Measurements from ENCODE around the gene HERC5. TPM values are rescaled to one million over a fixed set of nuclear protein-coding genes. Genes with fewer than 3 reads are reported as not detected.

The HERC5 gene
- total and polyA plus RNA-seq, 4 donors, result 3.9 to 7.8 (median 5.4) TPM

GRCh38 chr4:88516746-88517145, 59.8 kb downstream of the HERC5 start:
- no peak for TF ChIP-seq CTCF (IDR thresholded peaks at IDR 0.05; ENCODE audit: control extremely low read depth, extremely low read depth)
- no peak overlapping the region for H3K27ac ChIP-seq (ENCODE audit: low read depth in 1 of 2, low read length in 1 of 2)
- WGBS, 2 donors, result 94 to 95% methylated on average over 3 of the region's 3 CpGs
- no peak for ATAC-seq (ENCODE audit: insufficient read depth, low FRiP score)
- peaks cover 0 to 4% (median 0%) of the 10 kb centered on the region in 5 donors for H3K4me1 ChIP-seq (ENCODE audit: control insufficient read depth in 5 of 5, insufficient read depth in 5 of 5, low read length in 5 of 5)
- no peaks in the 10 kb centered on the region for H3K27me3 ChIP-seq (ENCODE audit: control insufficient read depth in 3 of 3, insufficient read depth in 3 of 3, low read length in 2 of 3)
- DNase-seq, result no peak
- H3K9me3 ChIP-seq (ENCODE audit: control insufficient read depth in 4 of 4, insufficient read depth in 3 of 4, low read length in 3 of 4), result no peaks in the 10 kb centered on the region
- H3K4me3 ChIP-seq, result no peak overlapping the region
- no peak overlapping the region for H3K9ac ChIP-seq (ENCODE audit: insufficient read depth in 1 of 2, low read length in 2 of 2)
- peaks cover 0 to 13% (median 6%) of the 10 kb centered on the region in 4 donors for H3K36me3 ChIP-seq (ENCODE audit: control insufficient read depth in 4 of 4, insufficient read depth in 4 of 4, low read length in 4 of 4)

GRCh38 chr4:88517825-88518224, 60.9 kb downstream of the HERC5 start:
- Histone ChIP-seq H3K9ac (ENCODE audit: insufficient read depth in 1 of 2, low read length in 2 of 2) (no peak overlapping the region), H3K27me3 (ENCODE audit: control insufficient read depth in 3 of 3, insufficient read depth in 3 of 3, low read length in 2 of 3) (no peaks in the 10 kb centered on the region), H3K36me3 (ENCODE audit: control insufficient read depth in 4 of 4, insufficient read depth in 4 of 4, low read length in 4 of 4) (peaks cover 0 to 13% (median 6%) of the 10 kb centered on the region in 4 donors), H3K4me1 (ENCODE audit: control insufficient read depth in 5 of 5, insufficient read depth in 5 of 5, low read length in 5 of 5) (peaks cover 0 to 12% (median 0%) of the 10 kb centered on the region in 5 donors), H3K9me3 (ENCODE audit: control insufficient read depth in 4 of 4, insufficient read depth in 3 of 4, low read length in 3 of 4) (no peaks in the 10 kb centered on the region), H3K27ac (ENCODE audit: low read depth in 1 of 2, low read length in 1 of 2) (no peak overlapping the region), H3K4me3 (no peak overlapping the region)
- no peak for TF ChIP-seq CTCF (IDR thresholded peaks at IDR 0.05; ENCODE audit: control extremely low read depth, extremely low read depth)
- WGBS, 2 donors, result 78% methylated on average over 3 of the region's 3 CpGs
- ATAC-seq (ENCODE audit: insufficient read depth, low FRiP score) (no peak), DNase-seq (no peak)

- ATAC-seq (ENCODE audit: insufficient read depth, low FRiP score), result no peak
- H3K27ac ChIP-seq (ENCODE audit: low read depth in 1 of 2, low read length in 1 of 2), result no peak overlapping the region
- WGBS, 2 donors, result 91 to 97% methylated on average over 6 of the region's 6 CpGs
- H3K27me3 ChIP-seq (ENCODE audit: control insufficient read depth in 3 of 3, insufficient read depth in 3 of 3, low read length in 2 of 3), result no peaks in the 10 kb centered on the region
- no peak overlapping the region for H3K4me3 ChIP-seq
- peaks cover 4 to 13% (median 6%) of the 10 kb centered on the region in 4 donors for H3K36me3 ChIP-seq (ENCODE audit: control insufficient read depth in 4 of 4, insufficient read depth in 4 of 4, low read length in 4 of 4)
- H3K9ac ChIP-seq (ENCODE audit: insufficient read depth in 1 of 2, low read length in 2 of 2), result no peak overlapping the region
- no peak for TF ChIP-seq CTCF (IDR thresholded peaks at IDR 0.05; ENCODE audit: control extremely low read depth, extremely low read depth)
- no peaks in the 10 kb centered on the region for H3K9me3 ChIP-seq (ENCODE audit: control insufficient read depth in 4 of 4, insufficient read depth in 3 of 4, low read length in 3 of 4)
- no peak for DNase-seq
- peaks cover 0 to 12% (median 0%) of the 10 kb centered on the region in 5 donors for H3K4me1 ChIP-seq (ENCODE audit: control insufficient read depth in 5 of 5, insufficient read depth in 5 of 5, low read length in 5 of 5)
These were observed 62.0 kb downstream of the HERC5 start for GRCh38 chr4:88518911-88519310.

Measured in lung (tissue), 12 donors.